Chondrocyte (in vitro differentiated cells): ENCODE measurements around the gene DBNDD1. TPM values are rescaled to one million over a fixed set of nuclear protein-coding genes. Genes with fewer than 3 reads are reported as not detected.
A peak's percentile ranks its signal among the peaks of the same experiment; 100 is the strongest.
"Not testable (repeated sequence)": the region's sequence is repeated elsewhere in the genome, so short reads cannot be mapped to it uniquely, and the experiment has no call there.

Source experiments
- DNase-seq: peaks from one replicate; pipeline ENCODE4 v3.0.0; 2021; ENCODE audit warnings: mixed read lengths, low spot score
- H3K27ac Mint-ChIP-seq: one replicate; pipeline ENCODE4 v1.8.0; 2021; ENCODE audit warnings: mild to moderate bottlenecking, moderate library complexity, mixed read lengths; ENCODE audit not compliant: unreplicated experiment
- H3K27me3 Mint-ChIP-seq: 2 replicates; pipeline ENCODE4 v1.8.0; 2021; ENCODE audit warnings: low read depth, mixed read lengths
- H3K36me3 Mint-ChIP-seq: 2 replicates; pipeline ENCODE4 v1.8.0; 2021; ENCODE audit warnings: low read depth, mixed read lengths
- H3K4me1 Mint-ChIP-seq: 2 replicates; pipeline ENCODE4 v1.8.0; 2021; ENCODE audit warnings: low read depth, mild to moderate bottlenecking, mixed read lengths
- H3K4me3 Mint-ChIP-seq: one replicate; pipeline ENCODE4 v1.8.0; 2021; ENCODE audit warnings: mild to moderate bottlenecking, moderate library complexity, mixed read lengths; ENCODE audit not compliant: unreplicated experiment
- H3K9me3 Mint-ChIP-seq: 2 replicates; pipeline ENCODE4 v1.8.0; 2021; ENCODE audit warnings: low read depth, mixed read lengths
- total RNA-seq: library from RNA; stranded (reverse); gene quantifications from 3 replicates; pipeline ENCODE4 v1.2.1, GENCODE V29; 2021
- TF ChIP-seq, protein P1 (sequence below): fragments of 200-600 bp; sonication (generic); IDR thresholded peaks from 2 replicates; pipeline ENCODE4 v1.5.0; 2021; ENCODE audit warnings: antibody characterized with exemption, mild to moderate bottlenecking, moderate library complexity

DBNDD1 gene
- total RNA-seq, 1 donor from 2014 or later = 3.7 TPM

DNA sequence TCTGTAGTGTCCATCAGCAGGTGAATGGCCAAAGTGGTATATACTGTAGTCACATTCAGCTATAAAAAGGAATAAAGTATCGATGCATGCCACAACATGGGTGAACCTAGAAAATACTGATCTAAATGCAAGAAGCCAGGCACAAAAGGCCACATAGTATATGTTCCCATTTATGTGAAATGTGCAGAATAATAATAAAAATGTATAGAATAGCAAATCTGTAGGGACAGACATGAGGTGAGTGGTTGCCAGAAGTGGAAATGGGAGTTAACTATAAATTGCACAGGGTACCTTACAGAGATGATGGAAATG, 23.1 kb downstream of the DBNDD1 start:
- TF ChIP-seq, protein P1, sequence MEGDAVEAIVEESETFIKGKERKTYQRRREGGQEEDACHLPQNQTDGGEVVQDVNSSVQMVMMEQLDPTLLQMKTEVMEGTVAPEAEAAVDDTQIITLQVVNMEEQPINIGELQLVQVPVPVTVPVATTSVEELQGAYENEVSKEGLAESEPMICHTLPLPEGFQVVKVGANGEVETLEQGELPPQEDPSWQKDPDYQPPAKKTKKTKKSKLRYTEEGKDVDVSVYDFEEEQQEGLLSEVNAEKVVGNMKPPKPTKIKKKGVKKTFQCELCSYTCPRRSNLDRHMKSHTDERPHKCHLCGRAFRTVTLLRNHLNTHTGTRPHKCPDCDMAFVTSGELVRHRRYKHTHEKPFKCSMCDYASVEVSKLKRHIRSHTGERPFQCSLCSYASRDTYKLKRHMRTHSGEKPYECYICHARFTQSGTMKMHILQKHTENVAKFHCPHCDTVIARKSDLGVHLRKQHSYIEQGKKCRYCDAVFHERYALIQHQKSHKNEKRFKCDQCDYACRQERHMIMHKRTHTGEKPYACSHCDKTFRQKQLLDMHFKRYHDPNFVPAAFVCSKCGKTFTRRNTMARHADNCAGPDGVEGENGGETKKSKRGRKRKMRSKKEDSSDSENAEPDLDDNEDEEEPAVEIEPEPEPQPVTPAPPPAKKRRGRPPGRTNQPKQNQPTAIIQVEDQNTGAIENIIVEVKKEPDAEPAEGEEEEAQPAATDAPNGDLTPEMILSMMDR = no peak
- Mint-ChIP-seq H3K36me3 (peaks cover 29% of the 10 kb centered on the region), H3K27me3 (no peaks in the 10 kb centered on the region), H3K4me1 (peaks cover 9% of the 10 kb centered on the region), H3K4me3 (no peak overlapping the region), H3K9me3 (peaks cover 13% of the 10 kb centered on the region), H3K27ac (peak overlapping the region; percentile 97)
- DNase-seq = no peak

DNA sequence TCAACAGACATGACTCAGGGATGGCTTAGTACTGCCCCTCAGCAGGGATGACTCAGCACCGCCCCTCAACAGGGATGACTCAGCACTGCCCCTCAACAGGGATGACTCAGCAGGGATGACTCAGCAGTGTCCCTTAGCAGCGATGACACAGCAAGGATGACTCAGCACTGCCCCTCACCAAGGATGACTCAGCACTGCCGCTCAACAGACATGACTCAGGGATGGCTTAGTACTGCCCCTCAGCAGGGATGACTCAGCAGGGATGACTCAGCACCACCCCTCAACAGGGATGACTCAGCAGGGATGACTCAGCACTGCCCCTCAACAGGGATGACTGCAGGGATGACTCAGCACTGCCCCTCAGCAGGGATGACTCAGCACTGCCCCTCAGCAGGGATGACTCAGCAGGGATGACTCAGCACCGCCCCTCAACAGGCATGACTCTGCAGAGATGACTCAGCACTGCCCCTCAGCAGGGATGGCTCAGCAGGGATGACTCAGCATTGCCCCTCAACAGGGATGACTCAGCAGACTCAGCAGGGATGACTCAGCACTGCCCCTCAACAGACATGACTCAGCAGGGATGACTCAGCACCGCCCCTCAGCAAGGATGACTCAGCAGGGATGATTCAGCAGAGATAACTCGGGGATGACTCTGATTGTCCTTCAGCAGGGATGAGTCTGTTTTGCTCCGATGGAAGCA, 23.6 kb downstream of the DBNDD1 start:
- DNase-seq, H3K4me3 Mint-ChIP-seq, H3K4me1 Mint-ChIP-seq, H3K27me3 Mint-ChIP-seq: not testable (repeated sequence)
- H3K36me3 Mint-ChIP-seq = peaks cover 29% of the 10 kb centered on the region
- peak overlapping the region; percentile 97 for H3K27ac Mint-ChIP-seq
- peaks cover 13% of the 10 kb centered on the region for H3K9me3 Mint-ChIP-seq

DNA sequence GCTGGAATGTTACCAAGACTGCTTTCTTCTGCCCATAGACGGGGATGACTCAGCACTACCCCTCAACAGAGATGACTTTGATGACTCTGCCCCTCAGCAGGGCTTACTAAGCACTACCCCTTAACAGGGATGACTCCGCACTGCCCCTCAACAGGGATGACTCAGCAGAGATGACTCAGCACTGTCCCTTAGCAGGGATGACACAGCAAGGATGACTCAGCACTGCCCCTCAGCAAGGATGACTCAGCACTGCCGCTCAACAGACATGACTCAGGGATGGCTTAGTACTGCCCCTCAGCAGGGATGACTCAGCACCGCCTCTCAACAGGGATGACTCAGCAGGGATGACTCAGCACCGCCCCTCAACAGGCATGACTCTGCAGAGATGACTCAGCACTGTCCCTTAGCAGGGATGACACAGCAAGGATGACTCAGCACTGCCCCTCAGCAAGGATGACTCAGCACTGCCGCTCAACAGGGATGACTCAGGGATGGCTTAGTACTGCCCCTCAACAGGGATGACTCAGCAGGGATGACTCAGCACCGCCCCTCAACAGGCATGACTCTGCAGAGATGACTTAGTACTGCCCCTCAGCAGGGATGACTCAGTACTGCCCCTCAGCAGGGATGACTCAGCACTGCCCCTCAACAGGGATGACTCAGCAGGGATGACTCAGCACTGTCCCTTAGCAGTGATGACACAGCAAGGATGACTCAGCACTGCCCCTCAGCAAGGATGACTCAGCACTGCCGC, 24.4 kb downstream of the DBNDD1 start:
- not testable (repeated sequence) for H3K4me1 Mint-ChIP-seq, DNase-seq, H3K27me3 Mint-ChIP-seq, H3K4me3 Mint-ChIP-seq
- H3K9me3 Mint-ChIP-seq = peaks cover 13% of the 10 kb centered on the region
- peak overlapping the region; percentile 97 for H3K27ac Mint-ChIP-seq
- peaks cover 24% of the 10 kb centered on the region for H3K36me3 Mint-ChIP-seq

DNA sequence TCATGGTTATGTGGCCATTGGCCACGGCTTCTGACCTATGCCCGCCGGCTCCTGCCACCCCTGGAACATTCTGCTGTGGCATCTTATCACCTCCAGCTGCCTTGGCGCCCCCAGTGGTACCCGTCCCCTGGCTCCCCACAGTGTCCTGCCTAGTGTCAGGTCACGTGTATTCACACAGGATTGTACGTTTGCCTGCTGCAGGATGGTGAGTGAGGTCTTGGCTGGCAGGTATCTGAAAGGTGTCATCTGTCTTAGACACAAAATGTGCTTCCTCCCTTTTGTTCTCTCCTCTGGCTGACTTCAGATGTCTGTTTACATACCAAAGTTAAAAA, 24.9 kb downstream of the DBNDD1 start:
- no peak for DNase-seq
- Mint-ChIP-seq H3K4me3 (no peak overlapping the region), H3K27ac (peak overlapping the region; percentile 97), H3K27me3 (no peaks in the 10 kb centered on the region), H3K4me1 (peaks cover 9% of the 10 kb centered on the region), H3K9me3 (peaks cover 13% of the 10 kb centered on the region), H3K36me3 (peaks cover 24% of the 10 kb centered on the region)
- TF ChIP-seq, protein P1 = no peak

DNA sequence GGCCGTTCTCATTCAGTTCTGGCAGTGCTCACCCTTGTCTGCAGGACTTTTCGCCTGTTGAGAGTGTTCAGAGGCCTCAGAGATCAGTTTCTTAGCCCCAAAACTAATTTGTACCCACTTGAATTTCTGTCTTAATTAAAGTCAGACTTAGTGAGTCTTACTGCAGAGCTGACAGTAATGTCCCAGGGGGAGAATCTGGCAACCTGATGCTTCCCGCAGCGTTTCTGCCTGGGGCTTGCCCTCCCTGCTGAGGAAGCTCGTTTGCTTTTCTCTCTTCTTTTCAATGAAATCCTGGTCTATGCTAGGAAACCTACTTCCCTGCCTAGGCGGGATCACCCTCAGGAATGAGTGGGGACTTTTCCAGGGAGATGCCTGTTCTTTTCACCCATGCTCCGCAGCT, 25.3 kb downstream of the DBNDD1 start:
- TF ChIP-seq, protein P1 = no peak
- Mint-ChIP-seq H3K36me3 (peaks cover 27% of the 10 kb centered on the region), H3K4me3 (no peak overlapping the region), H3K27ac (peak overlapping the region; percentile 97), H3K27me3 (no peaks in the 10 kb centered on the region), H3K4me1 (peaks cover 9% of the 10 kb centered on the region), H3K9me3 (peaks cover 13% of the 10 kb centered on the region)
- no peak for DNase-seq

DNA sequence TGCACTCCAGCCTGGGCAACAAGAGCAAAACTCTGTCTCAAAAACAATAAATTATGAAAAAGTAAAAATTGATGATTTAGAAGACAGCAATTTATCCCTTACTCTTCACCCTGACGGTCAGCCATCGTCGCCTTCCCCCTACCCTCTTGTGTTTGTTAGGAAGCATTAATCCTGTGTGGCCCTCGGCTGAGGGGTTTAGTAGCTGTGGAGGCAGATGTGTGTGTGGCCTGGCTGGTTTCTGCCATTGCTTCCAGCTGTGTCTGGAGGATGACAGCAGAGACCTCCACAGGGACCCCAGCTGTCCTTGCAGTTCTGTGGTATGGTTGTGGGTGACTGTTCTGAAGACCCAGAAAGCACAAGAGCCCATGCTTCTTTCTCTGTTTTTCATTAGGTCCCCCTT, 25.9 kb downstream of the DBNDD1 start:
- no peaks in the 10 kb centered on the region for H3K27me3 Mint-ChIP-seq
- H3K27ac Mint-ChIP-seq = no peak overlapping the region
- peaks cover 13% of the 10 kb centered on the region for H3K9me3 Mint-ChIP-seq
- peaks cover 30% of the 10 kb centered on the region for H3K36me3 Mint-ChIP-seq
- TF ChIP-seq, protein P1 = no peak
- DNase-seq = no peak
- no peak overlapping the region for H3K4me3 Mint-ChIP-seq
- H3K4me1 Mint-ChIP-seq = peaks cover 9% of the 10 kb centered on the region
